ENCODE data around the gene SEC11A.

The SEC11A gene

GRCh38 chr15:84625123-84625522 is 90.8 kb downstream of the SEC11A start:
- Mint-ChIP-seq H3K27ac (peak overlapping the region; percentile 46), H3K4me3 (no peak overlapping the region), H3K4me1 (no peaks in the 10 kb centered on the region), H3K27me3 (ENCODE audit: low read depth, poor library complexity) (peaks cover 10% of the 10 kb centered on the region), H3K9me3 (peaks cover 56% of the 10 kb centered on the region), H3K36me3 (ENCODE audit: low read depth) (peaks cover 73% of the 10 kb centered on the region)
- TF ChIP-seq CTCF (IDR thresholded peaks at IDR 0.05): no peak
- no peak for DNase-seq

GRCh38 chr15:84624359-84624758 is 91.6 kb downstream of the SEC11A start:
- no peak overlapping the region for H3K4me3 Mint-ChIP-seq
- no peaks in the 10 kb centered on the region for H3K4me1 Mint-ChIP-seq
- DNase-seq: no peak
- H3K27ac Mint-ChIP-seq: peak overlapping the region; percentile 69
- H3K27me3 Mint-ChIP-seq (ENCODE audit: low read depth, poor library complexity): peaks cover 10% of the 10 kb centered on the region
- peaks cover 64% of the 10 kb centered on the region for H3K9me3 Mint-ChIP-seq
- TF ChIP-seq CTCF (IDR thresholded peaks at IDR 0.05): no peak
- H3K36me3 Mint-ChIP-seq (ENCODE audit: low read depth): peaks cover 80% of the 10 kb centered on the region

GRCh38 chr15:84621358-84621979 is 94.5 kb downstream of the SEC11A start:
- no peaks in the 10 kb centered on the region for H3K4me1 Mint-ChIP-seq
- no peak overlapping the region for H3K4me3 Mint-ChIP-seq
- no peak overlapping the region for H3K27ac Mint-ChIP-seq
- DNase-seq: no peak
- TF ChIP-seq CTCF (IDR thresholded peaks at IDR 0.05): no peak
- H3K9me3 Mint-ChIP-seq: peaks cover 93% of the 10 kb centered on the region
- peaks cover 10% of the 10 kb centered on the region for H3K27me3 Mint-ChIP-seq (ENCODE audit: low read depth, poor library complexity)
- H3K36me3 Mint-ChIP-seq (ENCODE audit: low read depth): peaks cover 100% of the 10 kb centered on the region

- no peak for TF ChIP-seq CTCF (IDR thresholded peaks at IDR 0.05)
- Mint-ChIP-seq H3K27me3 (ENCODE audit: low read depth, poor library complexity) (peaks cover 10% of the 10 kb centered on the region), H3K4me1 (no peaks in the 10 kb centered on the region), H3K36me3 (ENCODE audit: low read depth) (peaks cover 100% of the 10 kb centered on the region), H3K9me3 (peaks cover 97% of the 10 kb centered on the region), H3K27ac (no peak overlapping the region), H3K4me3 (no peak overlapping the region)
- DNase-seq: no peak
These were observed 95.3 kb downstream of the SEC11A start for GRCh38 chr15:84620626-84621025.

Measured in nephron progenitor cell (in vitro differentiated cells).